Osteocyte (in vitro differentiated cells): ENCODE results near the gene TMEM123. TPM values are rescaled to one million over a fixed set of nuclear protein-coding genes. Genes with fewer than 3 reads are reported as not detected.
"Not testable (repeated sequence)": the region's sequence is repeated elsewhere in the genome, so short reads cannot be mapped to it uniquely, and the experiment has no call there.

Experiments used
- DNase-seq: peaks from one replicate; pipeline ENCODE4 v3.0.0; 2021; ENCODE audit warnings: mixed read lengths; ENCODE audit not compliant: unreplicated experiment; ENCODE audit errors: extremely low spot score
- H3K27ac Mint-ChIP-seq: one replicate; pipeline ENCODE4 v1.8.0; 2021; ENCODE audit warnings: mild to moderate bottlenecking, mixed read lengths; ENCODE audit not compliant: unreplicated experiment
- H3K27me3 Mint-ChIP-seq: one replicate; pipeline ENCODE4 v1.8.0; 2021; ENCODE audit warnings: mixed read lengths; ENCODE audit not compliant: unreplicated experiment
- H3K36me3 Mint-ChIP-seq: one replicate; pipeline ENCODE4 v1.8.0; 2021; ENCODE audit warnings: mixed read lengths; ENCODE audit not compliant: unreplicated experiment
- H3K4me1 Mint-ChIP-seq: one replicate; pipeline ENCODE4 v1.8.0; 2021; ENCODE audit warnings: mixed read lengths; ENCODE audit not compliant: unreplicated experiment
- H3K4me3 Mint-ChIP-seq: one replicate; pipeline ENCODE4 v1.8.0; 2021; ENCODE audit warnings: mild to moderate bottlenecking, moderate library complexity, mixed read lengths; ENCODE audit not compliant: unreplicated experiment
- H3K9me3 Mint-ChIP-seq: one replicate; pipeline ENCODE4 v1.8.0; 2021; ENCODE audit warnings: mixed read lengths; ENCODE audit not compliant: unreplicated experiment
- total RNA-seq: library from RNA; stranded (reverse); gene quantifications from 2 replicates; pipeline ENCODE4 v1.2.1, GENCODE V29; 2021
- TF ChIP-seq, protein P1 (sequence below): fragments of 200-600 bp; sonication (generic); IDR thresholded peaks from 2 replicates; pipeline ENCODE4 v1.5.0; 2021; ENCODE audit warnings: antibody characterized with exemption, mild to moderate bottlenecking, moderate library complexity

Gene TMEM123
- total RNA-seq, 1 donor from 2014 or later = 250 TPM

DNA sequence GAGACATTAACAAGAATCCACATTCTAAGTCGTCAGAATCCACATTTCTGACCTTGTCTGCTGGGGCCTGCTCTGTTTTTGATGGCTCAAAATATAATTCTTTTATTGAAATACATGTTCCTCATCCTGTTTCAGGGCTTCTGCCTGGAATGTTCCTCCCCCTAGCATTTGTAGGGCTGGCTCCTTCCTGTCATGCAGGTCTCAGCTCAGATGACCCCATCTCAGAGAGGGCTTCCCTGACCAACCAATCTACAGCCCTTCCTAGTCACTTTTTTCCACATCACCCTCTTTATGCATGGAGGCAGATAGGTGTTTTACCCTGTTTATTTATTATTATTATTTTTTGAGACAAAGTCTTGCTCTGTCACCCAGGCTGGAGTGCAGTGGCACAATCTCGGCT is 14.8 kb downstream of the TMEM123 start:
- Mint-ChIP-seq H3K27ac (peak overlapping the region; percentile 67), H3K36me3 (peaks cover 21% of the 10 kb centered on the region), H3K4me1 (peaks cover 43% of the 10 kb centered on the region), H3K27me3 (no peaks in the 10 kb centered on the region), H3K9me3 (no peaks in the 10 kb centered on the region), H3K4me3 (no peak overlapping the region)
- TF ChIP-seq, protein P1, sequence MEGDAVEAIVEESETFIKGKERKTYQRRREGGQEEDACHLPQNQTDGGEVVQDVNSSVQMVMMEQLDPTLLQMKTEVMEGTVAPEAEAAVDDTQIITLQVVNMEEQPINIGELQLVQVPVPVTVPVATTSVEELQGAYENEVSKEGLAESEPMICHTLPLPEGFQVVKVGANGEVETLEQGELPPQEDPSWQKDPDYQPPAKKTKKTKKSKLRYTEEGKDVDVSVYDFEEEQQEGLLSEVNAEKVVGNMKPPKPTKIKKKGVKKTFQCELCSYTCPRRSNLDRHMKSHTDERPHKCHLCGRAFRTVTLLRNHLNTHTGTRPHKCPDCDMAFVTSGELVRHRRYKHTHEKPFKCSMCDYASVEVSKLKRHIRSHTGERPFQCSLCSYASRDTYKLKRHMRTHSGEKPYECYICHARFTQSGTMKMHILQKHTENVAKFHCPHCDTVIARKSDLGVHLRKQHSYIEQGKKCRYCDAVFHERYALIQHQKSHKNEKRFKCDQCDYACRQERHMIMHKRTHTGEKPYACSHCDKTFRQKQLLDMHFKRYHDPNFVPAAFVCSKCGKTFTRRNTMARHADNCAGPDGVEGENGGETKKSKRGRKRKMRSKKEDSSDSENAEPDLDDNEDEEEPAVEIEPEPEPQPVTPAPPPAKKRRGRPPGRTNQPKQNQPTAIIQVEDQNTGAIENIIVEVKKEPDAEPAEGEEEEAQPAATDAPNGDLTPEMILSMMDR = no peak
- DNase-seq = no peak

DNA sequence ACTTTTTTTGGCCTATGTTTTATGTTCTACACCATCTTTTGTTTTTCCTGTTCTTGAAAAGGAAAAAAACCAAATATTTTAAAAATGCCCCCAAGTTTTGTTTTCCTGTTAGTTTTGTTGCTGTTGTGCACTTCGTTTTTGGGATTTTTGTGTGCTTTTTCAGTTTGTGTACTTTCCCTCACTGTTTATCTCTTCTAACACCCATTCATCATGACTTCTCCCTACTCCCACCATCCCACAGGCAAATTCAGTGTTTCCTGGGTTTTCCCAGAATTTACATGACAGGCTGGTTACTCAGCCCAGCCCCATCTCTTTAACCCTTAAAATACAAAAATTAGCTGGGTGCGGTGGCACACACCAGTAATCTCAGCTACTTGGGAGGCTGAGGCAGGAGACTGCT is 15.6 kb downstream of the TMEM123 start:
- Mint-ChIP-seq H3K36me3 (peaks cover 26% of the 10 kb centered on the region), H3K4me3 (no peak overlapping the region), H3K27me3 (no peaks in the 10 kb centered on the region), H3K9me3 (peaks cover 4% of the 10 kb centered on the region), H3K4me1 (peaks cover 46% of the 10 kb centered on the region), H3K27ac (peak overlapping the region; percentile 76)
- TF ChIP-seq, protein P1 = no peak
- no peak for DNase-seq

DNA sequence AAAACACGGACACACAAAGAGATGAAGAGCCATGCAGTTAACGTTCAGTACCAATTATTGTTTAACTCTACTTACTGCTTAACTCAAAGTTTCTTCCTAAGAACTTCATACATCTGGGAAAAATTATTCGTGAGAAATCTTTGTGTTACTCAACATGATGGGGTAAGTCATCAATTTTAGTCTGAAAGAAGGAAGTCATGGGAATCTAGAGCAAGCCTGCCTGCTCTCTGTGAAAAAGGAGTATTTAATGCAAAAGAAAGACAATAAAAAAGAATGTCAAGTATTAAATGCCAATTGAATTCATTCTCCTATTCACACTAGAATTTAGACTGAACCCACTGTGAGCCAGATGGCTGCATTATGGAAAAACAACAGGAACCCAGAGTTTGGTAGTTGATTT is 16.0 kb downstream of the TMEM123 start:
- H3K27me3 Mint-ChIP-seq = no peaks in the 10 kb centered on the region

DNA sequence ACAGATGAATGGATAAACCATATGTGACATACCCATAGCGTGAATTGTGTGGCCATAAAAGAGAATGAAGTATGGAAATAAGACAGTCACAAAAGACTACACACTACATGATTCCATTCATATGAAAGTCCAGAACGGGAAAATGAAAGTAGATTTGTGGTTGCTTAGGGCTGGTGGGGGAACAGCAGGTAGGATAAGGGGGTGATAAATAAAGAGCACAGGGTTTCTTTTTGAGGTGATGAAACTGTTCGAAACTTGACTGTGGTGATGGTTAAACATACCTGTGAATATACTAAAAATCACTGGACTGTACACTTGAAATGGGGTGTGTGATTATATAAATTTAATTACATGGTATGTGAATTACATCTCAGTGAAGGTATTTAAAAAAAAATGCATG is 16.9 kb downstream of the TMEM123 start:
- no peak for DNase-seq
- Mint-ChIP-seq H3K27ac (no peak overlapping the region), H3K4me1 (peaks cover 51% of the 10 kb centered on the region), H3K9me3 (peaks cover 6% of the 10 kb centered on the region), H3K4me3 (no peak overlapping the region), H3K27me3 (no peaks in the 10 kb centered on the region), H3K36me3 (peaks cover 26% of the 10 kb centered on the region)
- TF ChIP-seq, protein P1 = no peak

More for the DNA sequence above, 16.0 kb downstream of the TMEM123 start:
- DNase-seq = no peak
- H3K36me3 Mint-ChIP-seq = peaks cover 29% of the 10 kb centered on the region
- H3K4me1 Mint-ChIP-seq = peaks cover 47% of the 10 kb centered on the region
- peak overlapping the region; percentile 76 for H3K27ac Mint-ChIP-seq
- H3K9me3 Mint-ChIP-seq = peaks cover 6% of the 10 kb centered on the region
- no peak overlapping the region for H3K4me3 Mint-ChIP-seq
- TF ChIP-seq, protein P1 = no peak

DNA sequence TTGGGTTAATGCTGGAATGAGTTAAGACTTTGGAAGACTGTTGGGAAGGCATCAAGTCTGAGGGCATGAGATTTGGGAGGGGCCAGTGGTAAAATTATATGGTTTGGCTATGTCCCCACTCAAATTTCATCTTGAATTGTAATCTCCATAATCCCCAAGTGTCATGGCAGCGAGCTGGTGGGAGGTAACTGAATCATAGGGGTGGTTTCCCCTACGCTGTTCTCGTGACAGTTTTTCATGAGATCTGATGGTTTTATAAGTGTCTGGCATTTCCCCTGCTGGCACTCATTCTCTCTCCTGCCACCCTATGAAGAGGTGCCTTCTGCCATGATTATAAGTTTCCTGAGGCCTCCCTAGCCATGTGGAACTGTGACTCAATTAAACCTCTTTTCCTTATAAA is 19.0 kb downstream of the TMEM123 start:
- Mint-ChIP-seq H3K4me1 (peaks cover 60% of the 10 kb centered on the region), H3K36me3 (peaks cover 22% of the 10 kb centered on the region)
- not testable (repeated sequence) for H3K4me3 Mint-ChIP-seq, H3K27me3 Mint-ChIP-seq, H3K27ac Mint-ChIP-seq, H3K9me3 Mint-ChIP-seq, DNase-seq

GRCh38 chr11:102432560-102432959 is 20.0 kb downstream of the TMEM123 start:
- Mint-ChIP-seq H3K36me3 (peaks cover 22% of the 10 kb centered on the region), H3K4me1 (peaks cover 53% of the 10 kb centered on the region)
- not testable (repeated sequence) for H3K27ac Mint-ChIP-seq, H3K4me3 Mint-ChIP-seq, DNase-seq, H3K9me3 Mint-ChIP-seq, H3K27me3 Mint-ChIP-seq
